ENCODE data around the gene TMEM255B.
A peak's percentile ranks its signal among the peaks of the same experiment; 100 is the strongest.
"Not testable (repeated sequence)": the region's sequence is repeated elsewhere in the genome, so short reads cannot be mapped to it uniquely, and the experiment has no call there.

The TMEM255B gene

DNA sequence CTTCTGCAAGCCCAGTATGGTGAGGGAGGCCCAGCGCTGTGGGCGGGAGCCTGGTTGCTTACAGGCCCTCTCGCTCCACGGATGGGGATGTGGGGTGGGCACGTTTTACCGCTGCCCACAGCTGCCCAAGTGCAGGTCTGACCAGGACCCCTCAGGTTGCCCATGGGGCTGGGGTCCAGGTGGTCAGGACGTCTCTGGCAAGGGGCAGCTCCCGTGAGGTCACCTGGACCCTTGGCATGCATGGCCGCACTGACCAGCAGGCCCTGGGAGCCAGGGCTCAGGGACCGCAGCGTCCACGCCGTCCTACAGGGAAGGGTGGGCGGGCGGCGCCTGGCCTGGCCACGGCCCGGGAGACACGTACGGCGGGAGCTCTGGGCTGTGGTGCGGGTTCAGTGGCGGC is 72.0 kb downstream of the TMEM255B start:
- no peak for TF ChIP-seq GATA1 (IDR thresholded peaks at IDR 0.05; ENCODE audit: low read depth, low read length)
- TF ChIP-seq POLR2A (IDR thresholded peaks at IDR 0.05; ENCODE audit: low read length): no peak
- no peak for DNase-seq

GRCh38 chr13:113832205-113832604 is 73.2 kb downstream of the TMEM255B start:
- TF ChIP-seq GATA1 (IDR thresholded peaks at IDR 0.05; ENCODE audit: low read depth, low read length): no peak
- TF ChIP-seq POLR2A (IDR thresholded peaks at IDR 0.05; ENCODE audit: low read length): no peak
- DNase-seq: no peak

- DNase-seq: no peak
- TF ChIP-seq POLR2A (IDR thresholded peaks at IDR 0.05; ENCODE audit: low read length) (no peak), GATA1 (IDR thresholded peaks at IDR 0.05; ENCODE audit: low read depth, low read length) (no peak)
These were observed 73.6 kb downstream of the TMEM255B start for GRCh38 chr13:113832631-113833030.

DNA sequence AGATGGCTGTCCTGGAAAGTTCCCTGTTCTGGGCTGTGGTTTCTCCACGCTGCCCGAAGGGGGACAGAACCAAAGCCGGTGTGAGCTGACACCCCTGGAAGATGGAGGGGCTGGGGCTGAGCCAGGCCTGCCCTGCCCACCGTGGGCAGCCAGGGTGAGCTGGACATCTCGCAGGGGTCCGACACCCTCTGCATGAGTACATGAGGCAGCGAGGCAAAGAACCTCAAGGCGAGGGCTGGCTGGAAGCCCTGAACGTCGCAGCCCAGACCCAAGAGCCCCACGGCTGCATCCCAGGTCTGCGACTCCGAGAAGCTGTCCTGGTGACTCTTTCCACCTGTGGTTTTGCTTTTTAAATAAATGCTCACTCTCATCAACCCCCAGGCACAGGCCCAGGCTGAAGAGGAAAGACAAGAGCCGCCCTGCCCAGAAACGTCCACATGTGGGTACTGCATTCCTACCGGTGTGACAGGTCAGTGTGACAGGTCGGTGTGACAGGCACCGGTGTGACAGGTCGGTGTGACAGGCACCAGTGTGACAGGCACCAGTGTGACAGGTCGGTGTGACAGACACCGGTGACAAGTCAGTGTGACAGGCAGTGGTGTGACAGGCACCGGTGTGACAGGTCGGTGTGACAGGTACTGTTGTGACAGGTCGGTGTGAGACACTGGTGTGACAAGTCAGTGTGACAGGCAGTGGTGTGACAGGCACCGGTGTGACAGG is 74.2 kb downstream of the TMEM255B start:
- no peak for TF ChIP-seq POLR2A (IDR thresholded peaks at IDR 0.05; ENCODE audit: low read length)
- TF ChIP-seq GATA1 (IDR thresholded peaks at IDR 0.05; ENCODE audit: low read depth, low read length): no peak
- DNase-seq: no peak

GRCh38 chr13:113834006-113834405 is 75.0 kb downstream of the TMEM255B start:
- not testable (repeated sequence) for DNase-seq

GRCh38 chr13:113834496-113835200 is 75.6 kb downstream of the TMEM255B start:
- DNase-seq: no peak
- no peak for TF ChIP-seq POLR2A (IDR thresholded peaks at IDR 0.05; ENCODE audit: low read length)
- TF ChIP-seq GATA1 (IDR thresholded peaks at IDR 0.05; ENCODE audit: low read depth, low read length): no peak

GRCh38 chr13:113835461-113836270 is 76.6 kb downstream of the TMEM255B start:
- TF ChIP-seq GATA1 (IDR thresholded peaks at IDR 0.05; ENCODE audit: low read depth, low read length) (no peak), POLR2A (IDR thresholded peaks at IDR 0.05; ENCODE audit: low read length) (no peak)
- no peak for DNase-seq

DNA sequence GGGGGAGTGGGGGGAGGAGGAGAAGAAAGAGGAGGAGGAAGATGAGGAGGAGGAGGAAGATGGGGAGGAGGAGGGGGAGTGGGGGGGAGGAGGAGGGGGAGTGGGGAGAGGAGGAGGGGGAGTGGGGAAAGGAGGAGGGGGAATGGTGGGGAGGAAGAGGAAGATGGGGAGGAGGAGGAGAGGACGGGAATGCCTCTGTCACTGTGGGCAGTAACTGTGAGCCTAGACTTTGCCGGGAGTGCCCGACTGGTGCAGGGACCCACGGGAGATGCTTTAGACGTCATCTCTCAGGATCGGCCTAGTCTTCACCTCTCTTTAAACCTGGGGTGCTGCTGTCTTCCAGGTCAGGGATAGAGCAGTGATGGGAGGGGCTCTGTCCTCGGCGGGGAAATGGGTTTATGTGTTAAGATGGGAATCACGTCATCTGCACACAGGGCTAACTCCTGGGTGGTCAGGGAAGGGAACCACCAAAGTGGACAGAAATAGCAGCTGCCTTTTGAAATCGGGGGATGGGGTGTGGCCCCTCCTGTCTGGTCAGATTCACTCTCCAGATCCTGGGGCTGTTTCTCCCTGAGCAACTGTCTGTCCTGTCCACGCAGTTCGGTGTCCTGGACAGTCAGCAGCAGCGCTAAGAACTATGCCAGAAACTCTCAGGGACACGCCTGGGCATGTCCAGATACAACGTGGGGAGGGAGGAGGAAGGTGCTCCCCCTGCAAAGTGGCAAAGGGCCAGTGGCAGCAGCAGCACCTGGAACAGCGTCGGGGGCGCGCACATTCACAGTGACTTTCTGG is 77.9 kb downstream of the TMEM255B start:
- no peak for TF ChIP-seq POLR2A (IDR thresholded peaks at IDR 0.05; ENCODE audit: low read length)
- TF ChIP-seq GATA1 (IDR thresholded peaks at IDR 0.05; ENCODE audit: low read depth, low read length): no peak
- peak; percentile 26 to 62 for DNase-seq

GRCh38 chr13:113837560-113838355 is 78.7 kb downstream of the TMEM255B start:
- no peak for TF ChIP-seq POLR2A (IDR thresholded peaks at IDR 0.05; ENCODE audit: low read length)
- TF ChIP-seq GATA1 (IDR thresholded peaks at IDR 0.05; ENCODE audit: low read depth, low read length): no peak
- peak; percentile 40 to 71 for DNase-seq

GRCh38 chr13:113838711-113839201 is 79.7 kb downstream of the TMEM255B start:
- TF ChIP-seq POLR2A (IDR thresholded peaks at IDR 0.05; ENCODE audit: low read length) (no peak), GATA1 (IDR thresholded peaks at IDR 0.05; ENCODE audit: low read depth, low read length) (no peak)

DNA sequence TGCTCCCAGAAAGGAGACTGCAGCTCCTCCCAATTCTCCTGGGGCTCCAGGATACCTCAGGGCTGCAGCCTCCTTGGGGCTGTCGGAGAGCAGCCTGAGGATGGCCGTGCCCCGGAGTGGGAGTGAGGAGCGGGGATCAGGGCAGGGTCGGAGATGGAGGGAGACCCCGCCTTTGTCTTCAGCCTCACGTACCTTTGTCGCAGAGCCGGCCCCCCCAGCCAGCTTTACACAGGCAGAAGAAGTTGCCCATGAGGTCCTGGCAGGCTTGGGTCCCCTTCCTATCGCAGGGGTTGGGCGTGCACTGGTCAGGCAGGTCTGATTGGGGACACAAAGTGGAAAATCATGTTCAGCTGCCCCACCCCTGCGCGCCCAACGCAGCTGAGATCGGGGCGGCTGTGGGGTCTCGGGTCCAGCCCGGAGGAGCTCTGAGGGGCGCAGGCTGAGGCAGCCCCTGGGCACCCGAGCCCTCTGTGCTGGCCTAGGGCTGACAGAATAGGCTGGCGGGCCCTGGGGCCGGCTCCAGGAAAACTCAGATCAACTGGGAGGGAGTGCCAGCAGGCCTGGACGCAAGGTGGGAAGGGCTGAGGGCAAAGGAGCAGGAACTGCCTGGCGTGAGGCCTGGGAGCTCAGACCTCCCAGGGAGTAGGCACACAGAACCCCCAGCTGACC is 80.6 kb downstream of the TMEM255B start:
- TF ChIP-seq POLR2A (IDR thresholded peaks at IDR 0.05; ENCODE audit: low read length): no peak
- no peak for TF ChIP-seq GATA1 (IDR thresholded peaks at IDR 0.05; ENCODE audit: low read depth, low read length)
- no peak for DNase-seq

More at GRCh38 chr13:113838711-113839201, 79.7 kb downstream of the TMEM255B start:
- no peak for DNase-seq
